K562 (cell line): Measurements from ENCODE around the gene KAT7. TPM values are rescaled to one million over a fixed set of nuclear protein-coding genes. Genes with fewer than 3 reads are reported as not detected.

Experiments
- ATAC-seq: fragments of 200-7000 bp; cut with Tn5 transposase; 3 replicates; pipeline ENCODE4 v1.9.1; 2020; ENCODE audit warnings: moderate library complexity
- BruUV-seq: library from RNA; stranded (reverse); fragments of 400-500 nt; replicated peaks from 2 replicates; lab custom pipeline; 2021; lab: Mats Ljungman, UMichigan
- CTCF ChIA-PET: fragments of 300-600 bp; formaldehyde crosslinking; extraction: SDS; loops from one replicate; lab custom pipeline; 2021; ENCODE audit warnings: low intra/inter-chr PET ratio; lab: Yijun Ruan, JAX
- POLR2A ChIA-PET: fragments of 300-600, 350-650 bp; sonication (Branson Sonifier 250); formaldehyde crosslinking; extraction: SDS; loops from one replicate; lab custom pipeline; 2021; ENCODE audit warnings: antibody characterized with exemption, inconsistent platforms; lab: Yijun Ruan, JAX
- DNase-seq, 4 experiments: peaks; one replicate each; pipeline versions ENCODE4 v3.0.0 to v3.0.0-alpha.2; 2011 to 2018; ENCODE audit warnings: low spot score in 3 of 4, mixed read lengths in 3 of 4; ENCODE audit errors: extremely low read depth in 1 of 4
- FAIRE-seq: peaks from 2 replicates; lab custom pipeline; 2011; peaks lifted over from hg19 to GRCh38; lab: Jason Lieb, UNC
- H2AFZ ChIP-seq: 2 replicates; pipeline ENCODE4 v1.6.0; 2011; ENCODE audit warnings: low read depth, low read length, control low read depth, inconsistent platforms
- H3K27ac ChIP-seq: fragments of 200-600 bp; 3 replicates; pipeline ENCODE4 v1.8.0; 2011; ENCODE audit warnings: low read depth, mild to moderate bottlenecking, control low read depth, inconsistent platforms, low read length, moderate library complexity, mixed read lengths; ENCODE audit errors: extremely low read depth
- H3K27me3 ChIP-seq, 2 experiments: fragments of 300-600 bp in 1 of 2; 2 replicates in 1 of 2; 3 replicates in 1 of 2; pipeline versions ENCODE4 v1.6.0 to v1.8.0; 2011; ENCODE audit warnings: inconsistent platforms in 2 of 2, low read length in 2 of 2, mild to moderate bottlenecking in 1 of 2, mixed read lengths in 1 of 2, moderate library complexity in 1 of 2; ENCODE audit not compliant: control insufficient read depth in 2 of 2, insufficient read depth in 2 of 2
- H3K36me3 ChIP-seq: fragments of 300-600 bp; 3 replicates; pipeline ENCODE4 v1.8.0; 2011; ENCODE audit warnings: mild to moderate bottlenecking, low read length, inconsistent platforms; ENCODE audit not compliant: control insufficient read depth, insufficient read depth
- H3K4me1 ChIP-seq, 2 experiments: fragments of 200-600 bp in 1 of 2; replicated peaks in 1 of 2; 2 replicates in 1 of 2; 3 replicates in 1 of 2; pipeline versions ENCODE4 v1.5.1 to v1.8.0; 2011; ENCODE audit warnings: inconsistent platforms in 2 of 2, low read length in 2 of 2, mild to moderate bottlenecking in 1 of 2, mixed read lengths in 1 of 2, moderate library complexity in 1 of 2; ENCODE audit not compliant: control insufficient read depth in 2 of 2, insufficient read depth in 2 of 2
- H3K4me2 ChIP-seq: 2 replicates; pipeline ENCODE4 v1.6.1; 2011; ENCODE audit warnings: low read length, control low read depth, inconsistent platforms, mixed read lengths; ENCODE audit not compliant: insufficient read depth
- H3K4me3 ChIP-seq: fragments of 200-600 bp; sonication (generic), shearing (Covaris generic); 2 replicates; pipeline ENCODE4 v1.5.1; 2016; ENCODE audit warnings: control low read depth, inconsistent platforms
- H3K79me2 ChIP-seq: fragments of 200-600 bp; 3 replicates; pipeline ENCODE4 v1.8.0; 2011; ENCODE audit warnings: low read length, inconsistent platforms; ENCODE audit not compliant: control insufficient read depth, insufficient read depth
- H3K9ac ChIP-seq, 2 experiments: 2 replicates each; pipeline versions ENCODE4 v1.6.0 to v1.6.1; 2011; ENCODE audit warnings: low read depth in 2 of 2, low read length in 2 of 2, control low read depth in 1 of 2, inconsistent platforms in 1 of 2, mild to moderate bottlenecking in 1 of 2, mixed read lengths in 1 of 2; ENCODE audit not compliant: insufficient read depth in 1 of 2
- H3K9me1 ChIP-seq: one replicate; pipeline ENCODE4 v1.6.0; 2011; ENCODE audit warnings: inconsistent platforms, mild to moderate bottlenecking, low read length, moderate library complexity; ENCODE audit not compliant: control insufficient read depth, insufficient read depth
- H3K9me3 ChIP-seq: replicated peaks from 2 replicates; pipeline ENCODE4 v1.5.1; 2011; ENCODE audit warnings: low read depth, low read length, inconsistent platforms; ENCODE audit not compliant: control insufficient read depth, insufficient read depth
- H4K20me1 ChIP-seq: replicated peaks from 2 replicates; pipeline ENCODE4 v1.6.1; 2011; ENCODE audit warnings: low read length, inconsistent platforms, mixed read lengths; ENCODE audit not compliant: control insufficient read depth, insufficient read depth
- CBX8 ChIP-seq: fragments of 200-600 bp; sonication (generic); IDR thresholded peaks from 2 replicates; pipeline ENCODE4 v1.6.1; 2012; ENCODE audit warnings: borderline replicate concordance, mixed run types, low read depth, mild to moderate bottlenecking, moderate library complexity, mixed read lengths, low read length, control low read depth, inconsistent platforms; ENCODE audit not compliant: poor library complexity, severe bottlenecking; ENCODE audit errors: extremely low read depth
- FOXJ2 ChIP-seq: fragments of 200-800 bp; sonication (Bioruptor generic); IDR thresholded peaks from 2 replicates; pipeline ENCODE4 v1.6.1; 2016; ENCODE audit warnings: missing genetic modification characterization, missing compliant biosample characterization
- GTF2A2 ChIP-seq: IDR thresholded peaks from 2 replicates; pipeline ENCODE4 v1.6.1; 2016; ENCODE audit warnings: mild to moderate bottlenecking, missing genetic modification characterization, missing compliant biosample characterization
- GTF2E2 ChIP-seq: fragments of 200-800 bp; sonication (Bioruptor generic); IDR thresholded peaks from 2 replicates; pipeline ENCODE4 v1.6.1; 2016; ENCODE audit warnings: missing genetic modification characterization, missing compliant biosample characterization
- HNRNPLL ChIP-seq: fragments of 200-400 bp; formaldehyde crosslinking; IDR thresholded peaks from 2 replicates; pipeline ENCODE4 v1.6.1; 2017; ENCODE audit warnings: low read length, low read depth, mild to moderate bottlenecking; ENCODE audit not compliant: poor library complexity, severe bottlenecking
- SAFB2 ChIP-seq: fragments of 200-400 bp; formaldehyde crosslinking; IDR thresholded peaks from 2 replicates; pipeline ENCODE4 v1.6.1; 2018; ENCODE audit warnings: borderline replicate concordance, low read length, low read depth, moderate library complexity; ENCODE audit not compliant: severe bottlenecking
- ZNF584 ChIP-seq: fragments of 200-800 bp; sonication (Bioruptor generic); IDR thresholded peaks from 2 replicates; pipeline ENCODE4 v1.6.1; 2016; ENCODE audit warnings: low read depth, mild to moderate bottlenecking, missing genetic modification characterization, missing compliant biosample characterization
- ZNF778 ChIP-seq: fragments of 450-650 bp; formaldehyde crosslinking; IDR thresholded peaks from 2 replicates; pipeline ENCODE4 v1.4.0; 2020; ENCODE audit warnings: mild to moderate bottlenecking, moderate library complexity
- ZNF830 ChIP-seq: fragments of 250-450 bp; sonication (Bioruptor Pico); IDR thresholded peaks from 2 replicates; pipeline ENCODE4 v1.5.0; 2021; ENCODE audit warnings: mild to moderate bottlenecking
- WGBS: fragments of 100-300 bp; shearing (Covaris generic); methylation state at CpG from one replicate; pipeline ENCODE4 v1.1.6; 2016; ENCODE audit warnings: low coverage, mixed read lengths; ENCODE audit not compliant: insufficient coverage; ENCODE audit errors: missing lambda C conversion rate; 5-methylcytosine and 5-hydroxymethylcytosine counted together
- in situ Hi-C: fragments of 300-500 bp; cut with MboI; formaldehyde crosslinking; loops from 4 replicates; pipeline ENCODE4 v1.15.0; 2018; ENCODE audit warnings: inconsistent platforms, mixed read lengths
- intact Hi-C: fragments of 100-400 bp; cut with micrococcal nuclease; formaldehyde crosslinking; loops from 2 replicates; pipeline ENCODE4 v1.14.2; 2022
- polyA plus RNA-seq, 8 experiments: library from polyadenylated mRNA; depleted of rRNA in 4 of 8; stranded (reverse) in 5 of 8; unstranded in 3 of 8; fragments of >200 nt; fragmentation: Nextera tagmentation in 2 of 8; fragmentation: Illumina TruSeq in 1 of 8; extraction: Ambion mirVana in 2 of 8; extraction: Trizol in 1 of 8; gene quantifications; 2 replicates each; pipeline versions ENCODE4 v1.2.1 to v1.2.3, GENCODE V29; 2011 to 2014; ENCODE audit warnings: inconsistent platforms in 1 of 8, missing spikeins in 1 of 8
- total RNA-seq, 7 experiments: library from RNA; depleted of rRNA in 6 of 7; stranded (reverse); fragments of >200 nt in 6 of 7; fragmentation: Illumina TruSeq in 2 of 7; extraction: Trizol in 2 of 7; gene quantifications; 2 replicates each; pipeline versions ENCODE4 v1.2.1 to v1.2.3, GENCODE V29; 2011 to 2021; ENCODE audit warnings: low replicate concordance in 1 of 7
- TF ChIP-seq, protein P1 (sequence below): sonication (generic); formaldehyde crosslinking; IDR thresholded peaks from 2 replicates; pipeline ENCODE4 v1.9.0; 2022; ENCODE audit warnings: mild to moderate bottlenecking, missing genetic modification reagents
- TF ChIP-seq, protein P2 (sequence below): sonication (generic); formaldehyde crosslinking; IDR thresholded peaks from 2 replicates; pipeline ENCODE4 v1.4.0; 2020; ENCODE audit warnings: mild to moderate bottlenecking, missing genetic modification reagents
- TF ChIP-seq, protein P3 (sequence below): fragments of 450-650 bp; formaldehyde crosslinking; IDR thresholded peaks from 2 replicates; pipeline ENCODE4 v1.4.0; 2022; ENCODE audit warnings: missing genetic modification characterization
- TF ChIP-seq, protein P4 (sequence below): sonication (generic); formaldehyde crosslinking; IDR thresholded peaks from 2 replicates; pipeline ENCODE4 v1.8.1; 2023; ENCODE audit warnings: mild to moderate bottlenecking, missing genetic modification reagents

Gene KAT7
- total and polyA plus RNA-seq, 9 of the 15 experiments (the other 6 are each of a cell fraction or from before 2014, with no cell fraction given) = 10.8 to 57.3 (median 34.8) TPM

DNA sequence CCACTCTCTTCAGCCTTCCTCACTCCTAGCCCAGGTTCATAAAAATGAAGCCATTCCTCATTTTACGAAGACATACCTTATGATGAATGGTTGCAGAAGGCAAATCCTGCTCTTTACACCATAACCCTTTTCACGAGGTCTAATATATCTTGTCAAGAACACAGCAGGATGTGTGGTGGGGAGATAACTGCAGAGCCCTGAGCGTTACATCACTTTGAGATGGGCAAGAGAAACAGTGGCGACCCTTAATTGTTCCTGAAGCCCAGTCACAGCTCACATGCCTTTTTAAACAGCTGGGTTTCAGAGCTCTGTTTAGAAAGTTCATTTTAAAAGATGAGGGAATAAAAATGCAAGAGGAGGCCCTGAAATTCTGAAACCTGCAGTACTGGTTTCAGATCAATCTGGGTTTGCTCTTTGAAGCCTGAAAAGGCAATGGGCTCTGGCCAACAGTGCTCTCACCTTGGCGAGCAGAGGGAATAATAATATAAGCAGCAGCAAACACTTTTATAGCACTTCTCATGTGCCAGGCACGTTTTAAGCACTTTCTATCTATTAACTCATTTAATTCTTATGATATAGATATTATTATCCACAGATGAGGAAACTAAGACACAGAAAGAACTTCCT, 27.4 kb upstream of the KAT7 start:
- CTCF ChIA-PET = no interaction called here
- DNase-seq = peak in 2 of 4 experiments; percentile 68 to 82
- peak overlapping the region; percentile 97 for H3K4me2 ChIP-seq
- peak overlapping the region; percentile 58 for H3K27ac ChIP-seq
- H3K9me3 ChIP-seq = no peaks in the 10 kb centered on the region; the same call in 1 of the 2 replicates
- peak; percentile 87 for FAIRE-seq
- POLR2A ChIA-PET = interaction anchor here (1.0 to 4.1 kb wide), 4 partner anchors 9 to 53 kb away, joined by 5 to 18 read pairs (median 6); partner anchors contain the start of gene SLC35B1
- in situ Hi-C loops (no loop called here), intact Hi-C loops (loop anchor here (1.0 kb wide), 1 partner anchor 21 kb away; no protein-coding TSS in a partner anchor)
- H3K4me1 ChIP-seq = peaks cover 20 to 51% of the 10 kb centered on the region in 2 experiments
- H3K9ac ChIP-seq = peak overlapping the region in 1 of 2 experiments; percentile 61; a peak in 2 of 4 replicates
- WGBS = 3% methylated on average over 6 of the region's 6 CpGs
- no peak overlapping the region for H2AFZ ChIP-seq
- BruUV-seq = no TSS peak
- H3K4me3 ChIP-seq = peak overlapping the region; percentile 69
- H3K9me1 ChIP-seq = peaks cover 12% of the 10 kb centered on the region
- H3K36me3 ChIP-seq = peaks cover 47% of the 10 kb centered on the region
- peak; percentile 38 for ATAC-seq
- H3K27me3 ChIP-seq = no peaks in the 10 kb centered on the region
- H4K20me1 ChIP-seq = peaks cover 24% of the 10 kb centered on the region
- peaks cover 76% of the 10 kb centered on the region for H3K79me2 ChIP-seq
- TF ChIP-seq HNRNPLL (no peak), ZNF778 (CRISPR knock-in tag) (no peak), SAFB2 (no peak), CBX8 (no peak), ZNF830 (CRISPR knock-in tag) (no peak), ZNF584 (CRISPR knock-in tag) (no peak), GTF2A2 (tag) (no peak), GTF2E2 (no peak), FOXJ2 (tag) (no peak)
- TF ChIP-seq, protein P1, sequence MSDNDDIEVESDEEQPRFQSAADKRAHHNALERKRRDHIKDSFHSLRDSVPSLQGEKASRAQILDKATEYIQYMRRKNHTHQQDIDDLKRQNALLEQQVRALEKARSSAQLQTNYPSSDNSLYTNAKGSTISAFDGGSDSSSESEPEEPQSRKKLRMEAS (CRISPR knock-in tag) = no peak
- TF ChIP-seq, protein P2, sequence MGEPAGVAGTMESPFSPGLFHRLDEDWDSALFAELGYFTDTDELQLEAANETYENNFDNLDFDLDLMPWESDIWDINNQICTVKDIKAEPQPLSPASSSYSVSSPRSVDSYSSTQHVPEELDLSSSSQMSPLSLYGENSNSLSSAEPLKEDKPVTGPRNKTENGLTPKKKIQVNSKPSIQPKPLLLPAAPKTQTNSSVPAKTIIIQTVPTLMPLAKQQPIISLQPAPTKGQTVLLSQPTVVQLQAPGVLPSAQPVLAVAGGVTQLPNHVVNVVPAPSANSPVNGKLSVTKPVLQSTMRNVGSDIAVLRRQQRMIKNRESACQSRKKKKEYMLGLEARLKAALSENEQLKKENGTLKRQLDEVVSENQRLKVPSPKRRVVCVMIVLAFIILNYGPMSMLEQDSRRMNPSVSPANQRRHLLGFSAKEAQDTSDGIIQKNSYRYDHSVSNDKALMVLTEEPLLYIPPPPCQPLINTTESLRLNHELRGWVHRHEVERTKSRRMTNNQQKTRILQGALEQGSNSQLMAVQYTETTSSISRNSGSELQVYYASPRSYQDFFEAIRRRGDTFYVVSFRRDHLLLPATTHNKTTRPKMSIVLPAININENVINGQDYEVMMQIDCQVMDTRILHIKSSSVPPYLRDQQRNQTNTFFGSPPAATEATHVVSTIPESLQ (CRISPR knock-in tag) = 0 out of 2 replicates have a peak, but pooled peaks have one; percentile 51
- TF ChIP-seq, protein P3, sequence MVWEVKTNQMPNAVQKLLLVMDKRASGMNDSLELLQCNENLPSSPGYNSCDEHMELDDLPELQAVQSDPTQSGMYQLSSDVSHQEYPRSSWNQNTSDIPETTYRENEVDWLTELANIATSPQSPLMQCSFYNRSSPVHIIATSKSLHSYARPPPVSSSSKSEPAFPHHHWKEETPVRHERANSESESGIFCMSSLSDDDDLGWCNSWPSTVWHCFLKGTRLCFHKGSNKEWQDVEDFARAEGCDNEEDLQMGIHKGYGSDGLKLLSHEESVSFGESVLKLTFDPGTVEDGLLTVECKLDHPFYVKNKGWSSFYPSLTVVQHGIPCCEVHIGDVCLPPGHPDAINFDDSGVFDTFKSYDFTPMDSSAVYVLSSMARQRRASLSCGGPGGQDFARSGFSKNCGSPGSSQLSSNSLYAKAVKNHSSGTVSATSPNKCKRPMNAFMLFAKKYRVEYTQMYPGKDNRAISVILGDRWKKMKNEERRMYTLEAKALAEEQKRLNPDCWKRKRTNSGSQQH (CRISPR knock-in tag) = no peak
- TF ChIP-seq, protein P4, sequence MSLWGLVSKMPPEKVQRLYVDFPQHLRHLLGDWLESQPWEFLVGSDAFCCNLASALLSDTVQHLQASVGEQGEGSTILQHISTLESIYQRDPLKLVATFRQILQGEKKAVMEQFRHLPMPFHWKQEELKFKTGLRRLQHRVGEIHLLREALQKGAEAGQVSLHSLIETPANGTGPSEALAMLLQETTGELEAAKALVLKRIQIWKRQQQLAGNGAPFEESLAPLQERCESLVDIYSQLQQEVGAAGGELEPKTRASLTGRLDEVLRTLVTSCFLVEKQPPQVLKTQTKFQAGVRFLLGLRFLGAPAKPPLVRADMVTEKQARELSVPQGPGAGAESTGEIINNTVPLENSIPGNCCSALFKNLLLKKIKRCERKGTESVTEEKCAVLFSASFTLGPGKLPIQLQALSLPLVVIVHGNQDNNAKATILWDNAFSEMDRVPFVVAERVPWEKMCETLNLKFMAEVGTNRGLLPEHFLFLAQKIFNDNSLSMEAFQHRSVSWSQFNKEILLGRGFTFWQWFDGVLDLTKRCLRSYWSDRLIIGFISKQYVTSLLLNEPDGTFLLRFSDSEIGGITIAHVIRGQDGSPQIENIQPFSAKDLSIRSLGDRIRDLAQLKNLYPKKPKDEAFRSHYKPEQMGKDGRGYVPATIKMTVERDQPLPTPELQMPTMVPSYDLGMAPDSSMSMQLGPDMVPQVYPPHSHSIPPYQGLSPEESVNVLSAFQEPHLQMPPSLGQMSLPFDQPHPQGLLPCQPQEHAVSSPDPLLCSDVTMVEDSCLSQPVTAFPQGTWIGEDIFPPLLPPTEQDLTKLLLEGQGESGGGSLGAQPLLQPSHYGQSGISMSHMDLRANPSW (CRISPR knock-in tag) = no peak
